Neuronal stem cell (in vitro differentiated cells): Measurements from ENCODE around the gene GIPR.

Source experiments
- DNase-seq: peaks from one replicate; pipeline ENCODE4 v3.0.0-alpha.2; 2013; ENCODE audit warnings: low spot score
- H2AFZ ChIP-seq: one replicate; pipeline ENCODE4 v1.6.1; 2013; ENCODE audit warnings: mild to moderate bottlenecking, low read length, inconsistent platforms
- H2AK5ac ChIP-seq: 2 replicates; pipeline ENCODE4 v1.6.1; 2013; ENCODE audit warnings: low read depth, mild to moderate bottlenecking, inconsistent platforms, low read length, moderate library complexity, mixed read lengths
- H2BK120ac ChIP-seq: 2 replicates; pipeline ENCODE4 v1.6.1; 2013; ENCODE audit warnings: low read depth, mild to moderate bottlenecking, inconsistent platforms, low read length, moderate library complexity, mixed read lengths
- H2BK12ac ChIP-seq: one replicate; pipeline ENCODE4 v1.6.1; 2013; ENCODE audit warnings: low read length, inconsistent platforms
- H2BK15ac ChIP-seq: 2 replicates; pipeline ENCODE4 v1.6.1; 2013; ENCODE audit warnings: mild to moderate bottlenecking, low read length, inconsistent platforms, mixed read lengths
- H2BK5ac ChIP-seq: one replicate; pipeline ENCODE4 v1.6.1; 2013; ENCODE audit warnings: inconsistent platforms, mild to moderate bottlenecking, low read length, moderate library complexity
- H3K14ac ChIP-seq: one replicate; pipeline ENCODE4 v1.6.1; 2013; ENCODE audit warnings: low read length, inconsistent platforms
- H3K18ac ChIP-seq: 2 replicates; pipeline ENCODE4 v1.6.1; 2013; ENCODE audit warnings: low read length, inconsistent platforms
- H3K23ac ChIP-seq: 2 replicates; pipeline ENCODE4 v1.6.1; 2013; ENCODE audit warnings: low read depth, mild to moderate bottlenecking, mixed read lengths, low read length, inconsistent platforms; ENCODE audit not compliant: poor library complexity
- H3K27ac ChIP-seq: replicated peaks from 3 replicates; pipeline ENCODE4 v1.5.1; 2013; ENCODE audit warnings: low read length, inconsistent platforms
- H3K27me3 ChIP-seq, 3 experiments: 2 replicates each; pipeline ENCODE4 v1.6.1; 2013; ENCODE audit warnings: low read length in 3 of 3, mild to moderate bottlenecking in 2 of 3, inconsistent platforms in 1 of 3, low read depth in 1 of 3, mixed read lengths in 1 of 3, moderate library complexity in 1 of 3; ENCODE audit not compliant: control insufficient read depth in 3 of 3, insufficient read depth in 3 of 3
- H3K36me3 ChIP-seq, 2 donors: replicated peaks in 1 of 2; 2 replicates each; pipeline ENCODE4 v1.6.1; 2013; ENCODE audit warnings: low read length in 2 of 2; ENCODE audit not compliant: control insufficient read depth in 2 of 2, insufficient read depth in 2 of 2
- H3K4ac ChIP-seq: 2 replicates; pipeline ENCODE4 v1.6.1; 2013; ENCODE audit warnings: inconsistent platforms, mild to moderate bottlenecking, low read length, moderate library complexity
- H3K4me1 ChIP-seq, 2 donors: 1 replicate in 1 of 2; 2 replicates in 1 of 2; pipeline ENCODE4 v1.6.1; 2013; ENCODE audit warnings: low read length in 2 of 2, low read depth in 1 of 2; ENCODE audit not compliant: control insufficient read depth in 2 of 2, insufficient read depth in 1 of 2
- H3K4me2 ChIP-seq: one replicate; pipeline ENCODE4 v1.6.1; 2013; ENCODE audit warnings: mild to moderate bottlenecking, low read length, inconsistent platforms; ENCODE audit not compliant: insufficient read depth, poor library complexity, severe bottlenecking
- H3K4me3 ChIP-seq, 2 donors: 2 replicates each; pipeline ENCODE4 v1.5.1; 2013; ENCODE audit warnings: low read length in 2 of 2, mild to moderate bottlenecking in 2 of 2, inconsistent platforms in 1 of 2, moderate library complexity in 1 of 2
- H3K79me1 ChIP-seq: one replicate; pipeline ENCODE4 v1.6.1; 2013; ENCODE audit warnings: low read depth, mild to moderate bottlenecking, inconsistent platforms, low read length, moderate library complexity
- H3K9ac ChIP-seq: one replicate; pipeline ENCODE4 v1.6.1; 2013; ENCODE audit warnings: mild to moderate bottlenecking, low read depth, low read length, inconsistent platforms; ENCODE audit not compliant: poor library complexity
- H3K9me3 ChIP-seq, 2 donors: replicated peaks in 1 of 2; 2 replicates each; pipeline versions ENCODE3 to v1.6.1; 2013; ENCODE audit warnings: low read length in 2 of 2, mild to moderate bottlenecking in 2 of 2, inconsistent platforms in 1 of 2, low read depth in 1 of 2, mixed read lengths in 1 of 2, moderate library complexity in 1 of 2; ENCODE audit not compliant: control insufficient read depth in 2 of 2, insufficient read depth in 1 of 2
- H4K8ac ChIP-seq: one replicate; pipeline ENCODE4 v1.6.1; 2013; ENCODE audit warnings: low read depth, mild to moderate bottlenecking, inconsistent platforms, low read length, moderate library complexity
- H4K91ac ChIP-seq: one replicate; pipeline ENCODE4 v1.6.1; 2013; ENCODE audit warnings: low read length, low read depth, mild to moderate bottlenecking, inconsistent platforms; ENCODE audit not compliant: poor library complexity
- WGBS, 2 donors: extraction: QIAGEN DNeasy Blood & Tissue Kit; methylation state at CpG; one replicate each; pipeline ENCODE4 v1.1.7; 2013; ENCODE audit warnings: missing lambda C conversion rate in 2 of 2, mixed read lengths in 1 of 2; ENCODE audit not compliant: insufficient read length in 2 of 2, insufficient replicate concordance in 1 of 2; ENCODE audit errors: extremely low coverage in 2 of 2; 5-methylcytosine and 5-hydroxymethylcytosine counted together

The GIPR gene

DNA sequence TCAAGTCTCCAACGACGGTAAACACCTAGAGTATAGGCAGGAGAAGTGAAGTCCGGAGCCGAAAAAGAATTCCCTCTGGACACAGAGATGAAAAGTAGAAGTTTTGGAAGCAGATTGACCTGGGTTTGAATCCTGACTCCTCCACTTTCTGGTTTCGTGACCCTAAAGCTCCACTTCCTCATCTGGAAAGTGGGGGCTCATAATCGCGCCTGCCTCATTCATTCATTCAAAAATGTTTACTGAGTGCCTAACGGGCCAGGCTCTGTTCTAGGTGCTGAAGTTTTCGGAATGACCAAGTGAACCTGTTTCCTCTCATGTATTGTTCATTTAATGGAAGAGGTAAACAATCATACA lies 21.7 kb upstream of the GIPR start:
- H3K4me1 ChIP-seq: peaks cover 7 to 15% of the 10 kb centered on the region in 2 donors
- H3K4me2 ChIP-seq: peak overlapping the region; percentile 57
- H3K23ac ChIP-seq: no peak overlapping the region
- no peak overlapping the region for H2BK5ac ChIP-seq
- no peak overlapping the region for H3K14ac ChIP-seq
- no peak overlapping the region for H3K4me3 ChIP-seq
- no peak overlapping the region for H2BK120ac ChIP-seq
- H3K9me3 ChIP-seq: no peaks in the 10 kb centered on the region
- no peak overlapping the region for H2BK15ac ChIP-seq
- H2BK12ac ChIP-seq: no peak overlapping the region
- H3K27me3 ChIP-seq: peaks cover 0 to 19% (median 6%) of the 10 kb centered on the region in 3 experiments
- WGBS, 2 donors: no CpG with 5 or more reads among the region's 9 CpGs
- no peak overlapping the region for H3K18ac ChIP-seq
- no peaks in the 10 kb centered on the region for H3K36me3 ChIP-seq
- no peak overlapping the region for H3K27ac ChIP-seq
- no peak overlapping the region for H4K91ac ChIP-seq
- peak overlapping the region; percentile 83 for H2AFZ ChIP-seq
- H2AK5ac ChIP-seq: no peak overlapping the region
- H4K8ac ChIP-seq: no peak overlapping the region
- no peak overlapping the region for H3K9ac ChIP-seq
- DNase-seq: no peak
- H3K4ac ChIP-seq: no peak overlapping the region
- no peaks in the 10 kb centered on the region for H3K79me1 ChIP-seq

DNA sequence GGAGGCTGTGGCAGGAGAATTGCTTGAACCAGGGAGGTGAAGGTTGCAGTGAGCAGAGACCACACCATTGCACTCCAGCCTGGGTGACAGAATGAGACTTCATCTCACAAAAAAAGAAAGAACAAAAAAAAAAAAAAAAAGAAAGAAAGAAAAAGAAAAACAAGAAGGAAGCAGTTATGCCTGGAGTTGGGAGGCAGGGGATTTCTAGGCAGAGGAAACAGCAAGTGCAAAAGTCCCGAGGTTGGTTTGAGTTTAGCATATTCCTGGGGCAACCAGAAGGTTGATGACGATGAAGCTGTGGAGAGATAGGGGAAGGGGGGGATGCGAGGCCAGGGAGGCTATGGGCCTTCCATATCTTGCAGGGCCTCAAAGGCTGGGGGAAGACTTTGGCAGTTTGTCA lies 17.3 kb upstream of the GIPR start:
- Histone ChIP-seq H3K27ac (no peak overlapping the region), H3K4me1 (peaks cover 0 to 2% of the 10 kb centered on the region in 2 donors), H2BK15ac (no peak overlapping the region), H3K9ac (no peak overlapping the region), H2BK5ac (no peak overlapping the region), H2AK5ac (no peak overlapping the region), H4K8ac (no peak overlapping the region), H3K4me2 (no peak overlapping the region), H2BK12ac (no peak overlapping the region), H3K4me3 (no peak overlapping the region), H4K91ac (no peak overlapping the region), H3K36me3 (no peaks in the 10 kb centered on the region), H3K23ac (no peak overlapping the region), H2BK120ac (no peak overlapping the region), H3K14ac (no peak overlapping the region), H3K79me1 (no peaks in the 10 kb centered on the region), H2AFZ (no peak overlapping the region), H3K18ac (no peak overlapping the region), H3K27me3 (no peaks in the 10 kb centered on the region), H3K4ac (no peak overlapping the region), H3K9me3 (peaks cover 0 to 3% of the 10 kb centered on the region in 2 donors)
- DNase-seq: no peak
- WGBS, 2 donors: no CpG with 5 or more reads among the region's 3 CpGs

DNA sequence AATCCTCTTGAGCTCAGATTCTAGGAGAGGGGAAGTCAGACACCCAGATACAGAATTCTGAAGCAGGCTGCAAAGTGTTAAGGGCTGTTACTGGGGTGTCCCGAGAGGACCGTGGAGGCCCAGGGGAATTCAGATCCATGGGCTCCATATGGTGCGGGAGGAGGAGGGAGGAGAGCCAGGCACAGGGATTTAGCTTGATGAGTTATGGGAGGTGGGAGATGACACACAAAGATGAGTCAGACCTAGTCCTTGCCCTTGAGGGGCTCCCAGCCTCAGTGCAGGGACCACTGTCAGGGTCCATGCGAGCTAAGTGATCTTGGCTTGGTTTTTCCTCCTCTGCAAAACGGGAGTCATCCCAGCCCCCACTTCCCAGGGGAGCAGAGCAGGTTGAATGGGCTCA lies 14.4 kb upstream of the GIPR start:
- no peak overlapping the region for H2BK120ac ChIP-seq
- peaks cover 0 to 3% of the 10 kb centered on the region in 2 donors for H3K9me3 ChIP-seq
- H3K23ac ChIP-seq: no peak overlapping the region
- DNase-seq: no peak
- no peak overlapping the region for H3K14ac ChIP-seq
- no peak overlapping the region for H3K4ac ChIP-seq
- H4K8ac ChIP-seq: no peak overlapping the region
- H3K79me1 ChIP-seq: no peaks in the 10 kb centered on the region
- no peak overlapping the region for H3K9ac ChIP-seq
- H4K91ac ChIP-seq: no peak overlapping the region
- H3K36me3 ChIP-seq: no peaks in the 10 kb centered on the region
- no peaks in the 10 kb centered on the region for H3K27me3 ChIP-seq
- no peak overlapping the region for H3K27ac ChIP-seq
- peak overlapping the region; percentile 19 for H2BK15ac ChIP-seq
- H2BK12ac ChIP-seq: no peak overlapping the region
- H3K18ac ChIP-seq: no peak overlapping the region
- H3K4me2 ChIP-seq: no peak overlapping the region
- peaks cover 0 to 3% of the 10 kb centered on the region in 2 donors for H3K4me1 ChIP-seq
- peak overlapping the region; percentile 73 for H2AK5ac ChIP-seq
- peak overlapping the region; percentile 89 for H2BK5ac ChIP-seq
- peak overlapping the region in 1 of 2 donors; percentile 11 for H3K4me3 ChIP-seq
- H2AFZ ChIP-seq: peak overlapping the region; percentile 15
- WGBS, 2 donors: no CpG with 5 or more reads among the region's 5 CpGs

DNA sequence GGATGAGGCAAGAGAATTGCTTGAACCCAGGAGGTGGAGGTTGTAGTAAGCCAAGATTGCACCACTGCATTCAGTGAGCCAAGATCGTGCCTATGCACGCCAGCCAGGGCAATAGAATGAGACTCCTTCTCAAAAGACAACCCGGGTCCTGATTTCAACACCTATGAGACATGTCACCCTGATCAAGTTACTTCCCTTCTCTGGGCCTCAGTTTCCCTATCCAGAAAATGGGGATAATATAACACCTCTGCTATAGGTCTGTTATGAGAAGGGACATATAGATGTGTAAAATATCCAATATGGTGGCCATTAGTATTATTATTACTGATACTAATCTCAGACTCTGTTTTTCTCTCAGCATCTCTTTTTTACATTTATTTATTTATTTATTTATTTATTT lies 12.9 kb upstream of the GIPR start:
- Histone ChIP-seq H2BK5ac (no peak overlapping the region), H3K9ac (no peak overlapping the region), H3K79me1 (no peaks in the 10 kb centered on the region), H3K9me3 (peaks cover 0 to 3% of the 10 kb centered on the region in 2 donors), H2BK120ac (no peak overlapping the region), H3K23ac (no peak overlapping the region), H3K18ac (no peak overlapping the region), H4K91ac (no peak overlapping the region), H2BK12ac (no peak overlapping the region), H3K27me3 (no peaks in the 10 kb centered on the region), H3K4me1 (peaks cover 0 to 3% of the 10 kb centered on the region in 2 donors), H3K14ac (no peak overlapping the region), H2AFZ (no peak overlapping the region), H4K8ac (no peak overlapping the region), H2BK15ac (no peak overlapping the region), H3K4me2 (no peak overlapping the region), H3K4me3 (no peak overlapping the region), H3K36me3 (no peaks in the 10 kb centered on the region), H2AK5ac (no peak overlapping the region), H3K4ac (no peak overlapping the region), H3K27ac (no peak overlapping the region)
- no peak for DNase-seq
- WGBS, 2 donors: no CpG with 5 or more reads among the region's 3 CpGs
